Stimulated activated CD4-positive, alpha-beta T cell treated with anti-CD3 and anti-CD28 coated beads, Interleukin-1b, Interleukin-23, amount 100 ng/mL, for 48 hours (primary cell): ENCODE measurements around the gene HNRNPF.
"Not testable (repeated sequence)": the region's sequence is repeated elsewhere in the genome, so short reads cannot be mapped to it uniquely, and the experiment has no call there.

Experiments used
- DNase-seq: peaks from one replicate; pipeline ENCODE4 v3.0.0-alpha.2; 2020

Gene HNRNPF

DNA sequence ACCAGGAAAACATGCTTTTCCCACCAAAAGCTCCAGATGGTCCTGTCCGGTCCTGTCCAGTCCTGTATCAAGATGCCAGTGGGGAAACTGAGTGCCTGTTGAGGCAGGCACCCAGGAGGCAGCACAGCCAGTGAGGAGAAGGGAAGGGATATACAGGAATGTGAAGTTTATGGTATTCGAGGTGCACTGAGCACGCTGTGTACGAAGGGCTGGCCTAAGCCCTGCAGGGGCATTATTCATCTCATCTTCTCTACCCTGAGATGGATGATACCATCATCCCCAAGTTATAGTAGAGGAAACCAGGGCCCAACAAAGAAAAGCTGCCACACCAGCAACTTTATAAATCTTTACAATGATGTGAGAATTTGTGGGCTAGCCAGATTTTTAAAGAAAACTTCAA, 61.0 kb downstream of the HNRNPF start:
- DNase-seq, result no peak

DNA sequence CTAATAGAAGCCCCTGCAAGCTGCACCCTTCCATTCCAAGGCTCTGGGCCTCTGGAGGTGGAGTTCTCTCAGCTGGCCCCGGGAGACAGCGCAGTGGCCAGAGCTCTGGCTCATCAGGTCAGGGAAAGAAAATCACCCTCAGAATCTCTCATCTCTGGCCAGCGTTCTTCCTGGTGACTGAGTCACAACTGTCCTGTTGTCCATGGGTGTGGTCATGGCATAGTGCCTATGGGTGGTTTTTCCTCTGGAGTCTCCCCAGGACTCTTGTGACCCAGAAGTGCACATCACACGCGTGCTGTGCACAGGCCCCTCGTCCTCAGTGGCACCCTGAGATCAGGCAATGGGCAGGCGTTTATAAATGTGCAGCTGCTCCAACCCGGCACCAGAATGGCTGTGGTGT, 64.9 kb downstream of the HNRNPF start:
- DNase-seq, result no peak

DNA sequence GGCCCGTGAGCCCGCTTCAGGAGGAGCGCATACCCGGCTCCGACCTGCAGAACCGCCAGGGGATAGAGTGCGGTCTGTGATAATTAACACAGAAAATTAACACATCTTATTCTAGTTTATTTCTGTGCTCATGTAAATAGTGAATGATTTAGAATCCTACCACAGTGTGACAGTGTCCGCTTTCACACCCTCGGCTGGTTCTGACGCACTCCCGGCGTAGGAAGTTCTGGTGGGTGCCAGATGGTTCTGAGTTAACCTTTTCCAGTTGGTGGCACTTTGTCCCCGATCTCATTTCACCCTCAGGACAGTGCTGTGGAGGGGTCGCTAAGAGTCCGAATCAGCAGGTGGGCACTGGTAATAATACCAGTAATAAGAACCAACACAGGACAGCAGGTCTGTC, 65.9 kb downstream of the HNRNPF start:
- no peak for DNase-seq

DNA sequence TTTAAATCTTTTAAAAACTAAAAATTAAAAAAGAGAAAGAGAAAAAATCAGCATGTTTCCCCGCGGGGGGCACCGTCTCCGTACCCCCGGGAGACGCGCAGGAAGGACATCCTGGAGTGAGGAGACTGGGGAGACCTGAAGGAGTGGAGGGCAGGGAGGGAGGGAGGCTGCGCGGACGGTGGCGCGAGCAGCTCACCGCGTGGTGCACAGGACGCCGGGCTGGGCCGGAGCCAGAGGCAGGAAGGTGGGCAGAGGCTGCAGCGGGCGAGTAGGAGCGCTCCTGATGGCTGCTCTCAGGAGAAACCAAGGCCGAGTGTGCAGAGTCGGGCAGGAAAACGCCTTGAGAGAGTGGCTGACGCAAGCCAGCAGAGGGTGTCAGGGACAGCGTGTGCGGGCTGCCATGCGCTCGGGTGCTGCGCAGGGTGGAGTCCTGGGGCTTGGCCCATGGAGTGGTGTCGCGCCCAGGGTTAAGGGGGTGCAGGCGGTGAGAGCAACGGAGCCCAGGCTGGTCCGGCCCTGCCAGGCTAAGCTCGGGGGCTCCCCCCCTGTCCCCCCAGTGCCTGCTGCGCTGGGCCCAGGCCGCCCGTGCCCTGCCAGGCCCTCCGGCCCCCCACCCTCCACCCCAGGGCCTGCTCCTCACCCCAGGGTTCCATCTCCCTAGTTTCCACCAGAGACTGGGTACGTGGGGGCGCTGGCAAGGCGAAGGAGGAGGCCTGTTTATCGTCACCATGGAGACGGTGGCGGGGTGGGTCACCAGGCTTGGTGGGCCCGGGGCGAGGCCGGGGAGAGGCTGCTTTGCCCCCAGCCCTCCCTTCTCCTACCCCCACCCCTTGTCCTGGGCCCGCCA, 66.5 kb downstream of the HNRNPF start:
- no peak for DNase-seq

DNA sequence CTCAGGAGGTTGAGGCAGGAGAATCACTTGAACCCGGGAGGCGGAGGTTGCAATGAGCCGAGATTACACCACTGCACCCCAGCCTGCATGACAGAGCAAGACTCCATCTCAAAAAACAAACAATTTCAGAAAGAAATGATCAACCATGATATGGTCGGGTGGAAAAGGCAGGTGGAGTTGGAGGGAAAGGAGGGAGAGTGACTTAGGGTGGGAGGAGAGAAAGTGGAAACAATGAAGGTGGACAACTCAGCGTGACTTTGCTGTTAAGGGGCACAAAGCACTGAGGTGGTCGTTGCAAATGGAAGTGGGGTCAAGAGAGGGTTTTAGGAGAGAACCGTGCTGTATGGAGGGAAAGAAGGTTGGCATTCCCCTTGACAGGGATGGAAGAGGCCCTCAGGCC, 67.5 kb downstream of the HNRNPF start:
- no peak for DNase-seq

DNA sequence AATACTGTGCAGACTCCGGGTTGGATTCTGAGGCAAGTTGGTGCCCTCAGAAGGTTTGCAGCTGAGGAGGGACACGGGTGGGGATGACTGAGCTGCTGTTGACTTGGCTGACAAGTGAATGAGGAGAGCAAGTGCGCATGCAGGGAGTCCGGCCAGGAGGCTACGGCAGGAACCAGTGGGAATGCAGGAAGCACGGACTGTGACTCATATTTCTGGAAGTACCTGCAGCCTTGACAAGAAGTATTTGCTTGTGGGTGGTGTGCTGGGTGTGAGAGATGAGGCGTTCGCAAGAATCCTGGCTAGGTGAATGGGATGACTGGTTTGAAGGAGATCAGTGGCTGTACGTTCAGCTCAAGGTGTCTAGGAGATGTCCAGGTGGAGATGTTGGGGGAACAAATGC, 68.4 kb downstream of the HNRNPF start:
- no peak for DNase-seq

DNA sequence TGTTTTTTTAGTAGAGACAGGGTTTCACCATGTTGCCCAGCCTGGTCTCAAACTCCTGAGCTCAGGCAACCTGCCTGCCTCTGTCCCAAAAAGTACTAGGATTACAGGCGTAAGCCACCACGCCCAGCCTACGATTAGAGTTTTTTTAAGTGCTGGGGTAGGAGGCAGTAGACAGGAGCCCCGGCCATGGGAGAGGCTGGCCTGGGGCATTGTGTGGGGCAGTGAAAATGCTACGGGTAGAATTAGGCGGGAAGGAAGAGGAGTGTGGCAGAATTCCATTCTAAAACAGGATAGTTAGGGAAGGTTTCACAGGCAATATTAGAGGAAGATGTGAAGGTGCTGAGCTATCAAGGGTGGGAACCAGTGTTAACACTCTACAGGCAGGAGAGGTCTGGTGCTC, 68.9 kb downstream of the HNRNPF start:
- DNase-seq, result no peak

DNA sequence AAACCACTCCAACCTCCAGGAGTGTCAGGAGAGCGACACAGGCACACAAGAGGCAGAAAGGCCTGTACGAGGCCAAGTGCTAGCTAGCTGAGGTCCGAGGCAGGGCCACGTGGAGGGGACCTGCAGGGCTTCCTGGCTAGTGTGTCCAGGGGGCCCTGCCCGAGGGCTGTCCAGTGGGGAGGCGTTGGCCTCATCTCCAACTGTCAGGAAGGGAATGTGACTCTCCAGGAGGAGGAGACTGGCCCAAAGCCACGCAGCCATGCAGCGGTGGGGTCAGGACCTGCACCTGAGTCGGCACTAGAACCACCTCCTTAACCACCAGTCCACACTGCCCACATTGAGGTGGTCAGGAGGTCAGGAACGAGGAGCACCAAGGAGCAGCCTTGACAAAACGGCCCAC, 69.8 kb downstream of the HNRNPF start:
- DNase-seq, result no peak

DNA sequence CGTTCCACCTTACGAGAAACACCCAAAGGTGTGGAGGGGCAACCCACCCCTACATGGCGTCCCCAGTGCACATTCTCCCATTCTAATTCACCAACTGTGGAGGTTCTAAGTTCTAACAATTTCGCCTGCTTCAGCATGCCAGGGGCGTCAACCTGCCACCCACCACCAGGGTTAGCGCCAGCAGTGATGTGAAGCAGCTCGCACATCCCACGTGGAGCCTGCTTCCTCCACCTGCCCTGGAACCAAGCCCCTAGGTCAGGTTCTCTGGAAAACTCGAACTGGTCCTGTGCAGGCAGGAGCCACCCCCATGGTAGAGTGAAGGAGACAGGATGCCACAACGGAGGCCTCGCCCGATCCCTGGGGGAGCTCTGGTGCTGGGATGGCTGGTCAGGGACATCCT, 70.9 kb downstream of the HNRNPF start:
- DNase-seq, result no peak

DNA sequence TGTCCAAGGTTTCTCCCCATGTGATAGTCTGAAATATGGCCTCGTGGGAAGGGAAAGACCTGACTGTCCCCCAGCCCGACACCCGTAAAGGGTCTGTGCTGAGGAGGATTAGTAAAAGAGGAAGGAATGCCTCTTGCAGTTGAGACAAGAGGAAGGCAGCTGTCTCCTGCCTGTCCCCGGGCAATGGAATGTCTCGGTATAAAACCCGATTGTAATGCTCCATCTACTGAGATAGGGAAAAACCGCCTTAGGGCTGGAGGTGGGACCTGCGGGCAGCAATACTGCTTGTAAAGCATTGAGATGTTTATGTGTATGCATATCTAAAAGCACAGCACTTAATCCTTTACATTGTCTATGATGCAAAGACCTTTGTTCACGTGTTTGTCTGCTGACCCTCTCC, 71.5 kb downstream of the HNRNPF start:
- not testable (repeated sequence) for DNase-seq

DNA sequence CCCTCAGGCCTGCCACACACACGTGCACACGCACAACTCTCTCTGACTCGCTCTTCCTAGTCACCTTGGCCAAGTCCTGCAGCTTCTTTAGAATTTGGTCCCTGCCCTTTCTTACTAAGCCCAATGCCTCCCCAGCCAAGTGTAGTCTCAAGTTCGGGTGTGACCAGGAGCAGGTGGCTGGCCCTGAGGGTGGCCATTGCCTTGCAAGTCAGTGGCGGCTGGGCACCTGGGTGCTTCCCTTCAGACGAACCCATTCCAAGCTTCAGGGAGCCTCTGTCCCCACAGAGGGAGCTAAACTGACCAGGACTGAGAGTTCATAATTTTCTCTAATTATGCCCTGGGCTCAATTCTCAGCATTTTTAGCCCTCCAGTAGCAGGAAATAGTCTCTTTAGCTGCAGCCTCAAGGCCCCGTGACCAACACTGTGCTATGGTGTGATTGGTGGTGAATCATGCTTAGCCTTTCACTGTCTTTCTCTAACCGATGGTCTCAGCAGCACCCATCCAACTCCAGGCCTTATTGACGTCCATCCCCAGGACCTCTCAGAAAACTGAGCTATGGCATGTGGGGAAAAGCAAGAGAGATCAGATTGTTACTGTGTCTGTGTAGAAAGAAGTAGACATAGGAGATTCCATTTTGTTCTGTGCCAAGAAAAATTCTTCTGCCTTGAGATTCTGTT, 72.2 kb downstream of the HNRNPF start:
- DNase-seq, result no peak

DNA sequence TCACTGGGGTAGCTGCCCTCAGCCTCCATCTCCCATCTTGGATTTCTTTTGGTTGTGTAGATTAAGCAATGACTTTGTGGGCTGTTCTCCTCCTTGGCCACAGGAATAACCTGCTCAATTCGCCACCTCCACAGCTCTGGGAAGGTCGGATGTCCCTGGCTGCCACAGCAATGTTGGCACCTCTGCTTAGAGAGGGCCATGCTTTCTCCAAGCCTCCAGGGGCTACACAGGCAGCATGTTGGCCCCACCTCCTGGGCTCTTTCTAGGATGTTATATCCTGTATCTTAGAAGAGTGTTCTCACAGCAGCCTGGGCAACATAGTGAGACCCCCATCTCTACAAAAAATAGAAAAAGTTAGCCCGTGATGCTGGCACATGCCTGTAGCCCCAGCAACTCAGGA, 72.9 kb downstream of the HNRNPF start:
- no peak for DNase-seq
